Measurements from ENCODE around the gene TRPC1.
A peak's percentile ranks its signal among the peaks of the same experiment; 100 is the strongest.

TRPC1 gene

GRCh38 chr3:142817356-142817755 is 93.5 kb downstream of the TRPC1 start:
- Histone ChIP-seq H3K27ac (ENCODE audit: low read depth, low read length) (no peak overlapping the region), H2BK120ac (ENCODE audit: low read depth, low read length) (no peak overlapping the region), H3K79me1 (ENCODE audit: low read length) (no peaks in the 10 kb centered on the region), H3K56ac (ENCODE audit: low read length) (no peak overlapping the region), H3K4ac (ENCODE audit: low read depth, low read length) (no peak overlapping the region), H3K4me3 (ENCODE audit: low read length) (no peak overlapping the region), H2BK15ac (replicated peaks; ENCODE audit: low read depth) (no peak overlapping the region), H2BK5ac (ENCODE audit: low read length) (no peak overlapping the region), H3K4me1 (ENCODE audit: control insufficient read depth, low read depth, low read length) (no peaks in the 10 kb centered on the region), H4K8ac (ENCODE audit: low read depth, low read length) (no peak overlapping the region), H2AK5ac (ENCODE audit: low read length) (no peak overlapping the region), H4K5ac (ENCODE audit: low read length) (no peak overlapping the region), H3K9ac (ENCODE audit: low read length) (no peak overlapping the region), H3K4me2 (ENCODE audit: low read length) (no peak overlapping the region), H3K36me3 (ENCODE audit: control insufficient read depth, insufficient read depth, low read length) (no peaks in the 10 kb centered on the region), H3K27me3 (ENCODE audit: insufficient read depth, low read length, poor library complexity) (no peaks in the 10 kb centered on the region), H3K79me2 (ENCODE audit: control insufficient read depth, insufficient read depth, low read length) (no peaks in the 10 kb centered on the region), H3K18ac (ENCODE audit: low read length) (no peak overlapping the region), H3K23ac (ENCODE audit: low read length) (no peak overlapping the region)
- no peak for DNase-seq
- no CpG with 5 or more reads among the region's 1 CpG for WGBS (ENCODE audit: extremely low coverage, insufficient coverage, low lambda C conversion rate)

- H3K79me2 ChIP-seq (ENCODE audit: control insufficient read depth, insufficient read depth, low read length) = no peaks in the 10 kb centered on the region
- no peak overlapping the region for H3K27ac ChIP-seq (ENCODE audit: low read depth, low read length)
- H2BK5ac ChIP-seq (ENCODE audit: low read length) = no peak overlapping the region
- H2BK15ac ChIP-seq (replicated peaks; ENCODE audit: low read depth) = no peak overlapping the region
- H3K36me3 ChIP-seq (ENCODE audit: control insufficient read depth, insufficient read depth, low read length) = no peaks in the 10 kb centered on the region
- no peak overlapping the region for H3K9ac ChIP-seq (ENCODE audit: low read length)
- no peak overlapping the region for H4K8ac ChIP-seq (ENCODE audit: low read depth, low read length)
- 100% methylated on average over 3 of the region's 7 CpGs for WGBS (ENCODE audit: extremely low coverage, insufficient coverage, low lambda C conversion rate)
- no peak overlapping the region for H3K4me3 ChIP-seq (ENCODE audit: low read length)
- H2AK5ac ChIP-seq (ENCODE audit: low read length) = no peak overlapping the region
- H4K5ac ChIP-seq (ENCODE audit: low read length) = no peak overlapping the region
- no peak overlapping the region for H3K4me2 ChIP-seq (ENCODE audit: low read length)
- H3K27me3 ChIP-seq (ENCODE audit: insufficient read depth, low read length, poor library complexity) = no peaks in the 10 kb centered on the region
- H3K56ac ChIP-seq (ENCODE audit: low read length) = no peak overlapping the region
- H3K18ac ChIP-seq (ENCODE audit: low read length) = no peak overlapping the region
- H2BK120ac ChIP-seq (ENCODE audit: low read depth, low read length) = no peak overlapping the region
- H3K4ac ChIP-seq (ENCODE audit: low read depth, low read length) = no peak overlapping the region
- H3K23ac ChIP-seq (ENCODE audit: low read length) = no peak overlapping the region
- no peak for DNase-seq
- H3K4me1 ChIP-seq (ENCODE audit: control insufficient read depth, low read depth, low read length) = no peaks in the 10 kb centered on the region
- H3K79me1 ChIP-seq (ENCODE audit: low read length) = no peaks in the 10 kb centered on the region
Measured at GRCh38 chr3:142817897-142818296, 94.1 kb downstream of the TRPC1 start.

GRCh38 chr3:142818651-142819050 is 94.8 kb downstream of the TRPC1 start:
- H3K27me3 ChIP-seq (ENCODE audit: insufficient read depth, low read length, poor library complexity) = no peaks in the 10 kb centered on the region
- H3K27ac ChIP-seq (ENCODE audit: low read depth, low read length) = no peak overlapping the region
- H3K4me1 ChIP-seq (ENCODE audit: control insufficient read depth, low read depth, low read length) = no peaks in the 10 kb centered on the region
- H3K56ac ChIP-seq (ENCODE audit: low read length) = no peak overlapping the region
- no peak overlapping the region for H3K18ac ChIP-seq (ENCODE audit: low read length)
- H3K23ac ChIP-seq (ENCODE audit: low read length) = no peak overlapping the region
- no peaks in the 10 kb centered on the region for H3K36me3 ChIP-seq (ENCODE audit: control insufficient read depth, insufficient read depth, low read length)
- no peak overlapping the region for H4K8ac ChIP-seq (ENCODE audit: low read depth, low read length)
- WGBS (ENCODE audit: extremely low coverage, insufficient coverage, low lambda C conversion rate) = no CpG with 5 or more reads among the region's 9 CpGs
- H2BK120ac ChIP-seq (ENCODE audit: low read depth, low read length) = no peak overlapping the region
- no peaks in the 10 kb centered on the region for H3K79me2 ChIP-seq (ENCODE audit: control insufficient read depth, insufficient read depth, low read length)
- no peaks in the 10 kb centered on the region for H3K79me1 ChIP-seq (ENCODE audit: low read length)
- H4K5ac ChIP-seq (ENCODE audit: low read length) = no peak overlapping the region
- no peak overlapping the region for H3K4me3 ChIP-seq (ENCODE audit: low read length)
- no peak overlapping the region for H3K9ac ChIP-seq (ENCODE audit: low read length)
- H3K4me2 ChIP-seq (ENCODE audit: low read length) = no peak overlapping the region
- no peak overlapping the region for H2BK15ac ChIP-seq (replicated peaks; ENCODE audit: low read depth)
- no peak overlapping the region for H3K4ac ChIP-seq (ENCODE audit: low read depth, low read length)
- no peak for DNase-seq
- no peak overlapping the region for H2BK5ac ChIP-seq (ENCODE audit: low read length)
- no peak overlapping the region for H2AK5ac ChIP-seq (ENCODE audit: low read length)

GRCh38 chr3:142819179-142819578 is 95.3 kb downstream of the TRPC1 start:
- Histone ChIP-seq H3K27ac (ENCODE audit: low read depth, low read length) (no peak overlapping the region), H2AK5ac (ENCODE audit: low read length) (no peak overlapping the region), H3K4ac (ENCODE audit: low read depth, low read length) (no peak overlapping the region), H3K4me2 (ENCODE audit: low read length) (no peak overlapping the region), H4K5ac (ENCODE audit: low read length) (no peak overlapping the region), H3K27me3 (ENCODE audit: insufficient read depth, low read length, poor library complexity) (no peaks in the 10 kb centered on the region), H3K4me1 (ENCODE audit: control insufficient read depth, low read depth, low read length) (no peaks in the 10 kb centered on the region), H3K79me2 (ENCODE audit: control insufficient read depth, insufficient read depth, low read length) (no peaks in the 10 kb centered on the region), H3K4me3 (ENCODE audit: low read length) (no peak overlapping the region), H4K8ac (ENCODE audit: low read depth, low read length) (no peak overlapping the region), H3K9ac (ENCODE audit: low read length) (no peak overlapping the region), H2BK15ac (replicated peaks; ENCODE audit: low read depth) (no peak overlapping the region), H3K18ac (ENCODE audit: low read length) (no peak overlapping the region), H3K79me1 (ENCODE audit: low read length) (no peaks in the 10 kb centered on the region), H3K36me3 (ENCODE audit: control insufficient read depth, insufficient read depth, low read length) (no peaks in the 10 kb centered on the region), H2BK120ac (ENCODE audit: low read depth, low read length) (no peak overlapping the region), H3K56ac (ENCODE audit: low read length) (no peak overlapping the region), H2BK5ac (ENCODE audit: low read length) (no peak overlapping the region), H3K23ac (ENCODE audit: low read length) (no peak overlapping the region)
- no peak for DNase-seq

GRCh38 chr3:142828703-142829305 is 105.0 kb downstream of the TRPC1 start:
- Histone ChIP-seq H3K4me3 (ENCODE audit: low read length) (no peak overlapping the region), H3K27ac (ENCODE audit: low read depth, low read length) (no peak overlapping the region), H3K18ac (ENCODE audit: low read length) (no peak overlapping the region), H4K8ac (ENCODE audit: low read depth, low read length) (no peak overlapping the region), H3K23ac (ENCODE audit: low read length) (no peak overlapping the region), H3K9ac (ENCODE audit: low read length) (no peak overlapping the region), H4K5ac (ENCODE audit: low read length) (no peak overlapping the region), H2BK120ac (ENCODE audit: low read depth, low read length) (no peak overlapping the region), H3K79me1 (ENCODE audit: low read length) (no peaks in the 10 kb centered on the region), H2BK15ac (replicated peaks; ENCODE audit: low read depth) (no peak overlapping the region), H3K4ac (ENCODE audit: low read depth, low read length) (no peak overlapping the region), H3K36me3 (ENCODE audit: control insufficient read depth, insufficient read depth, low read length) (no peaks in the 10 kb centered on the region), H3K4me2 (ENCODE audit: low read length) (no peak overlapping the region), H3K56ac (ENCODE audit: low read length) (no peak overlapping the region), H2AK5ac (ENCODE audit: low read length) (no peak overlapping the region), H3K4me1 (ENCODE audit: control insufficient read depth, low read depth, low read length) (no peaks in the 10 kb centered on the region), H3K79me2 (ENCODE audit: control insufficient read depth, insufficient read depth, low read length) (no peaks in the 10 kb centered on the region), H2BK5ac (ENCODE audit: low read length) (no peak overlapping the region), H3K27me3 (ENCODE audit: insufficient read depth, low read length, poor library complexity) (no peaks in the 10 kb centered on the region)
- WGBS (ENCODE audit: extremely low coverage, insufficient coverage, low lambda C conversion rate) = no CpG with 5 or more reads among the region's 9 CpGs
- peak; percentile 82 for DNase-seq

GRCh38 chr3:142837526-142837925 is 113.7 kb downstream of the TRPC1 start:
- Histone ChIP-seq H4K5ac (ENCODE audit: low read length) (no peak overlapping the region), H3K56ac (ENCODE audit: low read length) (no peak overlapping the region), H3K36me3 (ENCODE audit: control insufficient read depth, insufficient read depth, low read length) (no peaks in the 10 kb centered on the region), H2AK5ac (ENCODE audit: low read length) (no peak overlapping the region), H2BK120ac (ENCODE audit: low read depth, low read length) (no peak overlapping the region), H2BK5ac (ENCODE audit: low read length) (no peak overlapping the region), H3K27me3 (ENCODE audit: insufficient read depth, low read length, poor library complexity) (no peaks in the 10 kb centered on the region), H3K23ac (ENCODE audit: low read length) (no peak overlapping the region), H3K18ac (ENCODE audit: low read length) (no peak overlapping the region), H3K4me2 (ENCODE audit: low read length) (no peak overlapping the region), H2BK15ac (replicated peaks; ENCODE audit: low read depth) (no peak overlapping the region), H3K27ac (ENCODE audit: low read depth, low read length) (no peak overlapping the region), H3K79me1 (ENCODE audit: low read length) (no peaks in the 10 kb centered on the region), H3K4ac (ENCODE audit: low read depth, low read length) (no peak overlapping the region), H3K4me1 (ENCODE audit: control insufficient read depth, low read depth, low read length) (no peaks in the 10 kb centered on the region), H4K8ac (ENCODE audit: low read depth, low read length) (no peak overlapping the region), H3K79me2 (ENCODE audit: control insufficient read depth, insufficient read depth, low read length) (no peaks in the 10 kb centered on the region), H3K4me3 (ENCODE audit: low read length) (no peak overlapping the region), H3K9ac (ENCODE audit: low read length) (no peak overlapping the region)
- WGBS (ENCODE audit: extremely low coverage, insufficient coverage, low lambda C conversion rate) = no CpG with 5 or more reads among the region's 1 CpG
- DNase-seq = no peak

Data from mesendoderm (in vitro differentiated cells).